WTC11 (cell line): ENCODE measurements around the gene CACNA1C. TPM values are rescaled to one million over a fixed set of nuclear protein-coding genes. Genes with fewer than 3 reads are reported as not detected.

Experiments
- ATAC-seq: fragments of 200-7000 bp; cut with Tn5 transposase; 2 replicates; pipeline ENCODE4 v1.10.0; 2021; ENCODE audit warnings: mild to moderate bottlenecking, moderate library complexity
- CTCF ChIA-PET: fragments of 300-600 bp; sonication (Branson Sonifier 250); formaldehyde crosslinking; loops from one replicate; lab custom pipeline; 2021; ENCODE audit warnings: antibody characterized with exemption; lab: Charles Lee
- POLR2A ChIA-PET: fragments of 350-600 bp; sonication (Branson Sonifier 250); formaldehyde crosslinking; loops from one replicate; lab custom pipeline; 2021; ENCODE audit warnings: antibody characterized with exemption; lab: Charles Lee
- DNase-seq: peaks from one replicate; pipeline ENCODE4 v3.0.0; 2021; ENCODE audit warnings: low spot score
- H3K27ac Mint-ChIP-seq: 2 replicates; pipeline ENCODE4 v1.8.0; 2021; ENCODE audit warnings: mixed read lengths
- H3K27me3 Mint-ChIP-seq: 2 replicates; pipeline ENCODE4 v1.8.0; 2021; ENCODE audit warnings: low read depth, mild to moderate bottlenecking, moderate library complexity, mixed read lengths
- H3K36me3 Mint-ChIP-seq: 2 replicates; pipeline ENCODE4 v1.8.0; 2021; ENCODE audit warnings: mixed read lengths
- H3K4me1 Mint-ChIP-seq: 2 replicates; pipeline ENCODE4 v1.8.0; 2022; ENCODE audit warnings: mixed read lengths
- H3K4me3 Mint-ChIP-seq: 2 replicates; pipeline ENCODE4 v1.8.0; 2021; ENCODE audit warnings: mild to moderate bottlenecking, moderate library complexity, mixed read lengths
- H3K9me3 Mint-ChIP-seq: 2 replicates; pipeline ENCODE4 v1.8.0; 2021; ENCODE audit warnings: mixed read lengths
- CBFB ChIP-seq: sonication (generic); formaldehyde crosslinking; IDR thresholded peaks from 2 replicates; pipeline ENCODE4 v1.8.1; 2022; ENCODE audit warnings: mild to moderate bottlenecking, low read depth, missing genetic modification reagents
- KAT7 ChIP-seq: sonication (generic); formaldehyde crosslinking; IDR thresholded peaks from 2 replicates; pipeline ENCODE4 v1.8.1; 2023; ENCODE audit warnings: missing genetic modification reagents, mild to moderate bottlenecking, borderline replicate concordance
- NR1H2 ChIP-seq: sonication (generic); formaldehyde crosslinking; IDR thresholded peaks from 2 replicates; pipeline ENCODE4 v1.9.0; 2021; ENCODE audit warnings: mild to moderate bottlenecking, moderate library complexity, missing genetic modification reagents
- NR2C2 ChIP-seq: sonication (generic); formaldehyde crosslinking; IDR thresholded peaks from 2 replicates; pipeline ENCODE4 v1.8.0; 2022; ENCODE audit warnings: mild to moderate bottlenecking, missing genetic modification reagents
- PRRX2 ChIP-seq: fragments of 250-450 bp; sonication (Bioruptor Pico); IDR thresholded peaks from 2 replicates; pipeline ENCODE4 v1.8.0; 2021; ENCODE audit warnings: mild to moderate bottlenecking
- RORB ChIP-seq: fragments of 250-450 bp; sonication (Bioruptor Pico); IDR thresholded peaks from 2 replicates; pipeline ENCODE4 v1.9.0; 2021; ENCODE audit warnings: mild to moderate bottlenecking
- SOX15 ChIP-seq: fragments of 250-450 bp; sonication (Bioruptor Pico); IDR thresholded peaks from 2 replicates; pipeline ENCODE4 v1.9.0; 2021; ENCODE audit warnings: mild to moderate bottlenecking
- TEAD1 ChIP-seq: sonication (generic); formaldehyde crosslinking; IDR thresholded peaks from 2 replicates; pipeline ENCODE4 v1.8.0; 2022; ENCODE audit warnings: mild to moderate bottlenecking, missing genetic modification reagents
- ZNF121 ChIP-seq: sonication (generic); formaldehyde crosslinking; IDR thresholded peaks from 2 replicates; pipeline ENCODE4 v1.8.0; 2023; ENCODE audit warnings: missing genetic modification reagents
- ZNF138 ChIP-seq: sonication (generic); formaldehyde crosslinking; conservative IDR thresholded peaks from 2 replicates; pipeline ENCODE4 v1.8.1; 2022; ENCODE audit warnings: mild to moderate bottlenecking, moderate library complexity, missing genetic modification reagents
- ZNF219 ChIP-seq: sonication (generic); formaldehyde crosslinking; IDR thresholded peaks from 2 replicates; pipeline ENCODE4 v1.8.0; 2023; ENCODE audit warnings: missing genetic modification reagents, mild to moderate bottlenecking, borderline replicate concordance
- ZNF317 ChIP-seq: sonication (generic); formaldehyde crosslinking; IDR thresholded peaks from 2 replicates; pipeline ENCODE4 v1.8.1; 2023; ENCODE audit warnings: low read depth, mild to moderate bottlenecking, moderate library complexity, missing genetic modification reagents, borderline replicate concordance
- ZNF396 ChIP-seq: fragments of 250-450 bp; sonication (Bioruptor Pico); IDR thresholded peaks from 2 replicates; pipeline ENCODE4 v1.8.0; 2021; ENCODE audit warnings: mild to moderate bottlenecking, moderate library complexity, borderline replicate concordance
- ZNF671 ChIP-seq: fragments of 250-450 bp; sonication (Bioruptor Pico); IDR thresholded peaks from 2 replicates; pipeline ENCODE4 v1.8.0; 2021; ENCODE audit warnings: mild to moderate bottlenecking
- total RNA-seq: library from RNA; stranded (reverse); gene quantifications from 3 replicates; pipeline ENCODE4 v1.2.3, GENCODE V29; 2021
- TF ChIP-seq, protein P1 (sequence below): fragments of 250-450 bp; sonication (Bioruptor Pico); IDR thresholded peaks from 2 replicates; pipeline ENCODE4 v1.9.0; 2021; ENCODE audit warnings: mild to moderate bottlenecking
- TF ChIP-seq, protein P2 (sequence below): sonication (generic); formaldehyde crosslinking; IDR thresholded peaks from 2 replicates; pipeline ENCODE4 v1.8.1; 2023; ENCODE audit warnings: mild to moderate bottlenecking, missing genetic modification reagents
- TF ChIP-seq, protein P3 (sequence below): sonication (generic); formaldehyde crosslinking; IDR thresholded peaks from 2 replicates; pipeline ENCODE4 v1.8.1; 2022; ENCODE audit warnings: low read depth, missing genetic modification reagents, borderline replicate concordance
- TF ChIP-seq, protein P4 (sequence below): sonication (generic); formaldehyde crosslinking; IDR thresholded peaks from 2 replicates; pipeline ENCODE4 v1.8.1; 2023; ENCODE audit warnings: mild to moderate bottlenecking, missing genetic modification reagents
- TF ChIP-seq, protein P5 (sequence below): sonication (generic); formaldehyde crosslinking; IDR thresholded peaks from 2 replicates; pipeline ENCODE4 v1.8.0; 2023; ENCODE audit warnings: missing genetic modification reagents, mild to moderate bottlenecking, borderline replicate concordance

The CACNA1C gene
- total RNA-seq, 1 experiment from 2014 or later = 1.7 TPM

DNA sequence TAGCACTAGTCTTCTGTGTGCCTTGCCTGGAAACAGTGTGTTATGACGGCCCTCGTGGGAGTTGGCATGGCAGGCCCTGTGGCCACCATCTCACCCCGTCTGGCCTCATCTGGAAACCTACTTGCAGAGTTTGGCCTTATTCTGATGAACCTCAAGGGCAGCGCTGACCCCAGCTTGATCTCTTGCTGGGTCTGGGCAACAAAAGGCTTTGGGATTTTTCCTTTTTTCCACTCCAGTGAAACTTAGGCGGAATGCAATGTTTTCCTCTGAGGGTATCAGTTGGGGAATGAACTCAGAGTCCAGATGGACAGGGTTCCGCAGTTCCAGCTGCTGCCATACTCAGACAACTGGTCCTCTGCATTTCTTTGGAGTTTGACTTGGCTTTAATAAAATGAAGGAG, 15.9 kb downstream of the CACNA1C start:
- Mint-ChIP-seq H3K27ac (no peak overlapping the region), H3K9me3 (peaks cover 27% of the 10 kb centered on the region), H3K4me1 (peaks cover 6% of the 10 kb centered on the region), H3K36me3 (peaks cover 19% of the 10 kb centered on the region), H3K27me3 (0 out of 2 replicates have a peak, but pooled peaks cover 3% of the 10 kb centered on the region), H3K4me3 (no peak overlapping the region)
- DNase-seq (no peak), ATAC-seq (no peak)
- POLR2A ChIA-PET = no interaction called here
- TF ChIP-seq ZNF138 (CRISPR knock-in tag) (no peak), ZNF121 (CRISPR knock-in tag) (no peak), CBFB (no peak), KAT7 (CRISPR knock-in tag) (no peak), ZNF671 (CRISPR knock-in tag) (no peak), ZNF396 (CRISPR knock-in tag) (no peak), ZNF219 (CRISPR knock-in tag) (no peak), NR1H2 (CRISPR knock-in tag) (no peak), NR2C2 (CRISPR knock-in tag) (no peak), PRRX2 (CRISPR knock-in tag) (no peak), RORB (CRISPR knock-in tag) (no peak)
- TF ChIP-seq, protein P1, sequence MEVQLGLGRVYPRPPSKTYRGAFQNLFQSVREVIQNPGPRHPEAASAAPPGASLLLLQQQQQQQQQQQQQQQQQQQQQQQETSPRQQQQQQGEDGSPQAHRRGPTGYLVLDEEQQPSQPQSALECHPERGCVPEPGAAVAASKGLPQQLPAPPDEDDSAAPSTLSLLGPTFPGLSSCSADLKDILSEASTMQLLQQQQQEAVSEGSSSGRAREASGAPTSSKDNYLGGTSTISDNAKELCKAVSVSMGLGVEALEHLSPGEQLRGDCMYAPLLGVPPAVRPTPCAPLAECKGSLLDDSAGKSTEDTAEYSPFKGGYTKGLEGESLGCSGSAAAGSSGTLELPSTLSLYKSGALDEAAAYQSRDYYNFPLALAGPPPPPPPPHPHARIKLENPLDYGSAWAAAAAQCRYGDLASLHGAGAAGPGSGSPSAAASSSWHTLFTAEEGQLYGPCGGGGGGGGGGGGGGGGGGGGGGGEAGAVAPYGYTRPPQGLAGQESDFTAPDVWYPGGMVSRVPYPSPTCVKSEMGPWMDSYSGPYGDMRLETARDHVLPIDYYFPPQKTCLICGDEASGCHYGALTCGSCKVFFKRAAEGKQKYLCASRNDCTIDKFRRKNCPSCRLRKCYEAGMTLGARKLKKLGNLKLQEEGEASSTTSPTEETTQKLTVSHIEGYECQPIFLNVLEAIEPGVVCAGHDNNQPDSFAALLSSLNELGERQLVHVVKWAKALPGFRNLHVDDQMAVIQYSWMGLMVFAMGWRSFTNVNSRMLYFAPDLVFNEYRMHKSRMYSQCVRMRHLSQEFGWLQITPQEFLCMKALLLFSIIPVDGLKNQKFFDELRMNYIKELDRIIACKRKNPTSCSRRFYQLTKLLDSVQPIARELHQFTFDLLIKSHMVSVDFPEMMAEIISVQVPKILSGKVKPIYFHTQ (CRISPR knock-in tag) = no peak
- CTCF ChIA-PET = no interaction called here

DNA sequence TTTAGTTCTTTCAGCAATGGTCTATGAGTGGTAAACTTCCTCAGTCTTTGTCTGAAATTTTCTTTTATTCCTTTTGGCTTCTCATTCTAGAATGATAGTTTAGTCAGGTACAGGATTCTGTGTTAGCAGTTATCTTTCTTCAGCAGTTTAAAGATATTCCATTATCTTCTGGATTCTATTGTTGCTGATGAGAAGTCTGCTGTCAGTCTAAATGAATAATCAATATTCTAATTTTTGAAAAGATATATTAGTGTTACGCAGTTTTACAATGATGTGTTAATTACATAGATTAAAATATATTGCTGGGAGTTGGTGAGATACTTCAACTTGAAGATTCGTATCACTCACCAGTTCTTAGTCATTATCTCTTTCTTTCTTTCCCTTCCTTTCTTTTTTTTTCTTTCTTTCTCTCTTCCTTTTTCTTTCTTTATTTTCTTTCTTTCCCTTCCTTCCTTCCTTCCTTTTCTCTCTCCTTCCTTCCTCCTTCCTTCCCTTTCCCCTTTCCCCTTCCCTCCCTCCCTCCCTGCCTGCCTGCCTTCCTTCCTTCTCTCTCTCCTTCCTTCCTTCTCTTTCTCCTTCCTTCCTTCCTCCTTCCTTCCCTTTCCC, 17.8 kb downstream of the CACNA1C start:
- CTCF ChIA-PET = interaction anchor here (1.3 kb wide), 1 partner anchor 13 kb away, joined by 4 read pairs; no protein-coding TSS in a partner anchor
- 0 out of 2 replicates have a peak, but pooled peaks cover 3% of the 10 kb centered on the region for H3K27me3 Mint-ChIP-seq
- no peak for ATAC-seq
- POLR2A ChIA-PET = no interaction called here
- DNase-seq = no peak
- peaks cover 29% of the 10 kb centered on the region for H3K9me3 Mint-ChIP-seq
- H3K27ac Mint-ChIP-seq = no peak overlapping the region
- no peak overlapping the region for H3K4me3 Mint-ChIP-seq
- H3K36me3 Mint-ChIP-seq = peaks cover 19% of the 10 kb centered on the region
- no peaks in the 10 kb centered on the region for H3K4me1 Mint-ChIP-seq
- TF ChIP-seq RORB (CRISPR knock-in tag) = no peak
- TF ChIP-seq ZNF317 (CRISPR knock-in tag) = peak; percentile 92
- TF ChIP-seq, all 79 proteins: peak for 1

DNA sequence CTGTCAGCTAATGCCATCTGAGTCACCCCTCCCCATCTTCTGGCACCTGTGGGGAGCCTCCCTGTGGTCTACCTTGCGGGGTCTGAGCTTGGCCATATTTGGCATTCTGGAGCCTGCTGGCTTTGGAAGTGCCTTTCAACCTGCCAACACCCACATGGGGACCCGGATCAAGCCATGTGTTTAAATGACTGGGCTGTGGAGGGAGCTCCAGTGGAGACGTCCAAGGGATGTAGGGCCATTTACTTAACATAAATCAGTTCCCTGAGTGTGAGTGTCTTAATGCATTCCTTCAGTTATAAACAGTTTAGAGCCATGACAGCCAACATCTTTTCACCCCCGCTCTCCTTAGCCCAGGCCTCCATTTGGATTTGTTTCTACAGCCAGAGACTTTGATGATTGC, 22.0 kb downstream of the CACNA1C start:
- peaks cover 34% of the 10 kb centered on the region for H3K9me3 Mint-ChIP-seq
- H3K27me3 Mint-ChIP-seq = 0 out of 2 replicates have a peak, but pooled peaks cover 3% of the 10 kb centered on the region
- H3K4me1 Mint-ChIP-seq = peaks cover 9% of the 10 kb centered on the region
- H3K4me3 Mint-ChIP-seq = no peak overlapping the region
- POLR2A ChIA-PET = no interaction called here
- H3K27ac Mint-ChIP-seq = no peak overlapping the region
- CTCF ChIA-PET = no interaction called here
- no peak for DNase-seq
- ATAC-seq = no peak
- peaks cover 17% of the 10 kb centered on the region for H3K36me3 Mint-ChIP-seq
- TF ChIP-seq TEAD1 (CRISPR knock-in tag) (no peak), ZNF121 (CRISPR knock-in tag) (no peak), SOX15 (CRISPR knock-in tag) (no peak)
- TF ChIP-seq, protein P2, sequence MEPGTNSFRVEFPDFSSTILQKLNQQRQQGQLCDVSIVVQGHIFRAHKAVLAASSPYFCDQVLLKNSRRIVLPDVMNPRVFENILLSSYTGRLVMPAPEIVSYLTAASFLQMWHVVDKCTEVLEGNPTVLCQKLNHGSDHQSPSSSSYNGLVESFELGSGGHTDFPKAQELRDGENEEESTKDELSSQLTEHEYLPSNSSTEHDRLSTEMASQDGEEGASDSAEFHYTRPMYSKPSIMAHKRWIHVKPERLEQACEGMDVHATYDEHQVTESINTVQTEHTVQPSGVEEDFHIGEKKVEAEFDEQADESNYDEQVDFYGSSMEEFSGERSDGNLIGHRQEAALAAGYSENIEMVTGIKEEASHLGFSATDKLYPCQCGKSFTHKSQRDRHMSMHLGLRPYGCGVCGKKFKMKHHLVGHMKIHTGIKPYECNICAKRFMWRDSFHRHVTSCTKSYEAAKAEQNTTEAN (CRISPR knock-in tag) = no peak
- TF ChIP-seq, protein P3, sequence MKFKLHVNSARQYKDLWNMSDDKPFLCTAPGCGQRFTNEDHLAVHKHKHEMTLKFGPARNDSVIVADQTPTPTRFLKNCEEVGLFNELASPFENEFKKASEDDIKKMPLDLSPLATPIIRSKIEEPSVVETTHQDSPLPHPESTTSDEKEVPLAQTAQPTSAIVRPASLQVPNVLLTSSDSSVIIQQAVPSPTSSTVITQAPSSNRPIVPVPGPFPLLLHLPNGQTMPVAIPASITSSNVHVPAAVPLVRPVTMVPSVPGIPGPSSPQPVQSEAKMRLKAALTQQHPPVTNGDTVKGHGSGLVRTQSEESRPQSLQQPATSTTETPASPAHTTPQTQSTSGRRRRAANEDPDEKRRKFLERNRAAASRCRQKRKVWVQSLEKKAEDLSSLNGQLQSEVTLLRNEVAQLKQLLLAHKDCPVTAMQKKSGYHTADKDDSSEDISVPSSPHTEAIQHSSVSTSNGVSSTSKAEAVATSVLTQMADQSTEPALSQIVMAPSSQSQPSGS (CRISPR knock-in tag) = no peak
- TF ChIP-seq, protein P4, sequence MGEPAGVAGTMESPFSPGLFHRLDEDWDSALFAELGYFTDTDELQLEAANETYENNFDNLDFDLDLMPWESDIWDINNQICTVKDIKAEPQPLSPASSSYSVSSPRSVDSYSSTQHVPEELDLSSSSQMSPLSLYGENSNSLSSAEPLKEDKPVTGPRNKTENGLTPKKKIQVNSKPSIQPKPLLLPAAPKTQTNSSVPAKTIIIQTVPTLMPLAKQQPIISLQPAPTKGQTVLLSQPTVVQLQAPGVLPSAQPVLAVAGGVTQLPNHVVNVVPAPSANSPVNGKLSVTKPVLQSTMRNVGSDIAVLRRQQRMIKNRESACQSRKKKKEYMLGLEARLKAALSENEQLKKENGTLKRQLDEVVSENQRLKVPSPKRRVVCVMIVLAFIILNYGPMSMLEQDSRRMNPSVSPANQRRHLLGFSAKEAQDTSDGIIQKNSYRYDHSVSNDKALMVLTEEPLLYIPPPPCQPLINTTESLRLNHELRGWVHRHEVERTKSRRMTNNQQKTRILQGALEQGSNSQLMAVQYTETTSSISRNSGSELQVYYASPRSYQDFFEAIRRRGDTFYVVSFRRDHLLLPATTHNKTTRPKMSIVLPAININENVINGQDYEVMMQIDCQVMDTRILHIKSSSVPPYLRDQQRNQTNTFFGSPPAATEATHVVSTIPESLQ (CRISPR knock-in tag) = no peak
- TF ChIP-seq, protein P5, sequence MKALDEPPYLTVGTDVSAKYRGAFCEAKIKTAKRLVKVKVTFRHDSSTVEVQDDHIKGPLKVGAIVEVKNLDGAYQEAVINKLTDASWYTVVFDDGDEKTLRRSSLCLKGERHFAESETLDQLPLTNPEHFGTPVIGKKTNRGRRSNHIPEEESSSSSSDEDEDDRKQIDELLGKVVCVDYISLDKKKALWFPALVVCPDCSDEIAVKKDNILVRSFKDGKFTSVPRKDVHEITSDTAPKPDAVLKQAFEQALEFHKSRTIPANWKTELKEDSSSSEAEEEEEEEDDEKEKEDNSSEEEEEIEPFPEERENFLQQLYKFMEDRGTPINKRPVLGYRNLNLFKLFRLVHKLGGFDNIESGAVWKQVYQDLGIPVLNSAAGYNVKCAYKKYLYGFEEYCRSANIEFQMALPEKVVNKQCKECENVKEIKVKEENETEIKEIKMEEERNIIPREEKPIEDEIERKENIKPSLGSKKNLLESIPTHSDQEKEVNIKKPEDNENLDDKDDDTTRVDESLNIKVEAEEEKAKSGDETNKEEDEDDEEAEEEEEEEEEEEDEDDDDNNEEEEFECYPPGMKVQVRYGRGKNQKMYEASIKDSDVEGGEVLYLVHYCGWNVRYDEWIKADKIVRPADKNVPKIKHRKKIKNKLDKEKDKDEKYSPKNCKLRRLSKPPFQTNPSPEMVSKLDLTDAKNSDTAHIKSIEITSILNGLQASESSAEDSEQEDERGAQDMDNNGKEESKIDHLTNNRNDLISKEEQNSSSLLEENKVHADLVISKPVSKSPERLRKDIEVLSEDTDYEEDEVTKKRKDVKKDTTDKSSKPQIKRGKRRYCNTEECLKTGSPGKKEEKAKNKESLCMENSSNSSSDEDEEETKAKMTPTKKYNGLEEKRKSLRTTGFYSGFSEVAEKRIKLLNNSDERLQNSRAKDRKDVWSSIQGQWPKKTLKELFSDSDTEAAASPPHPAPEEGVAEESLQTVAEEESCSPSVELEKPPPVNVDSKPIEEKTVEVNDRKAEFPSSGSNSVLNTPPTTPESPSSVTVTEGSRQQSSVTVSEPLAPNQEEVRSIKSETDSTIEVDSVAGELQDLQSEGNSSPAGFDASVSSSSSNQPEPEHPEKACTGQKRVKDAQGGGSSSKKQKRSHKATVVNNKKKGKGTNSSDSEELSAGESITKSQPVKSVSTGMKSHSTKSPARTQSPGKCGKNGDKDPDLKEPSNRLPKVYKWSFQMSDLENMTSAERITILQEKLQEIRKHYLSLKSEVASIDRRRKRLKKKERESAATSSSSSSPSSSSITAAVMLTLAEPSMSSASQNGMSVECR = no peak
